ENCODE measurements around the gene SPATA6L. TPM values are rescaled to one million over a fixed set of nuclear protein-coding genes. Genes with fewer than 3 reads are reported as not detected.
A peak's percentile ranks its signal among the peaks of the same experiment; 100 is the strongest.
"Not testable (repeated sequence)": the region's sequence is repeated elsewhere in the genome, so short reads cannot be mapped to it uniquely, and the experiment has no call there.

Gene SPATA6L
- total RNA-seq, 1 donor from 2014 or later, result 3.1 TPM

GRCh38 chr9:4622016-4622415, 44.3 kb downstream of the SPATA6L start:
- ATAC-seq, result no peak

GRCh38 chr9:4620881-4621555, 45.3 kb downstream of the SPATA6L start:
- ATAC-seq, result no peak

- peak; percentile 87 for ATAC-seq
Observed at GRCh38 chr9:4620057-4620765, 46.1 kb downstream of the SPATA6L start.

GRCh38 chr9:4618700-4619099, 47.6 kb downstream of the SPATA6L start:
- no peak for ATAC-seq

GRCh38 chr9:4617752-4618151, 48.5 kb downstream of the SPATA6L start:
- ATAC-seq, result no peak

- ATAC-seq, result no peak
Observed at GRCh38 chr9:4615778-4616177, 50.5 kb downstream of the SPATA6L start.

- ATAC-seq, result no peak
Observed at GRCh38 chr9:4615251-4615650, 51.0 kb downstream of the SPATA6L start.

- ATAC-seq, result no peak
Observed at GRCh38 chr9:4614627-4615026, 51.7 kb downstream of the SPATA6L start.

GRCh38 chr9:4606033-4606432, 60.2 kb downstream of the SPATA6L start:
- ATAC-seq, result not testable (repeated sequence)

GRCh38 chr9:4604678-4605095, 61.6 kb downstream of the SPATA6L start:
- peak; percentile 82 for ATAC-seq

- ATAC-seq, result no peak
Observed at GRCh38 chr9:4603830-4604229, 62.5 kb downstream of the SPATA6L start.

GRCh38 chr9:4600368-4600767, 65.9 kb downstream of the SPATA6L start:
- ATAC-seq, result no peak

GRCh38 chr9:4596165-4596922, 69.9 kb downstream of the SPATA6L start:
- no peak for ATAC-seq

GRCh38 chr9:4594994-4595393, 71.3 kb downstream of the SPATA6L start:
- ATAC-seq, result no peak

GRCh38 chr9:4594545-4594944, 71.7 kb downstream of the SPATA6L start:
- no peak for ATAC-seq

- ATAC-seq, result no peak
Observed at GRCh38 chr9:4592886-4593285, 73.4 kb downstream of the SPATA6L start.

GRCh38 chr9:4592295-4592694, 74.0 kb downstream of the SPATA6L start:
- ATAC-seq, result no peak

- ATAC-seq, result no peak
Observed at GRCh38 chr9:4591123-4591500, 75.2 kb downstream of the SPATA6L start.

- no peak for ATAC-seq
Observed at GRCh38 chr9:4590430-4591122, 75.7 kb downstream of the SPATA6L start.

GRCh38 chr9:4588721-4589120, 77.6 kb downstream of the SPATA6L start:
- no peak for ATAC-seq

GRCh38 chr9:4585135-4585534, 81.1 kb downstream of the SPATA6L start:
- no peak for ATAC-seq

- ATAC-seq, result no peak
Observed at GRCh38 chr9:4584636-4585035, 81.6 kb downstream of the SPATA6L start.

- no peak for ATAC-seq
Observed at GRCh38 chr9:4583001-4583400, 83.3 kb downstream of the SPATA6L start.

Measured in esophagus mucosa (tissue), 1 donor.